ENCODE data around the gene SPATA18. TPM values are rescaled to one million over a fixed set of nuclear protein-coding genes. Genes with fewer than 3 reads are reported as not detected.

The SPATA18 gene
- total and polyA plus RNA-seq, 2 of the 13 experiments (the other 11 are each of a cell fraction or from before 2014, with no cell fraction given), result 5.7 to 13.2 TPM

GRCh38 chr4:52076731-52077130 is 25.6 kb downstream of the SPATA18 start:
- 95% methylated on average over 20 of the region's 26 CpGs for WGBS (ENCODE audit: low lambda C conversion rate)
- H3K4me3 ChIP-seq (replicated peaks in 1 of 3; ENCODE audit: insufficient read depth in 1 of 3, low read depth in 2 of 3, low read length in 3 of 3), result no peak overlapping the region
- no peak overlapping the region for H2AFZ ChIP-seq (ENCODE audit: low read length)
- H3K9me3 ChIP-seq (ENCODE audit: low read length), result no peaks in the 10 kb centered on the region
- no peaks in the 10 kb centered on the region for H3K79me2 ChIP-seq (ENCODE audit: insufficient read depth, low read length)
- no peaks in the 10 kb centered on the region for H3K4me1 ChIP-seq (ENCODE audit: insufficient read depth, low read length)
- intact Hi-C loops (cut with micrococcal nuclease; ENCODE audit: unreplicated experiment) (no loop called here), in situ Hi-C loops (cut with HindIII; ENCODE audit: extremely low pct_ligation_motif_present, low pct_unique_long_range_greater_than_20kb) (no loop called here)
- no peak overlapping the region for H3K9ac ChIP-seq (ENCODE audit: insufficient read depth, low read depth, low read length)
- POLR2A ChIA-PET, result no interaction called here
- ATAC-seq (no peak), DNase-seq (ENCODE audit: low spot score) (no peak), FAIRE-seq (no peak)
- H3K27ac ChIP-seq (ENCODE audit: extremely low read length, insufficient read depth, low read length), result no peak overlapping the region
- H3K27me3 ChIP-seq (ENCODE audit: control insufficient read depth in 1 of 2, insufficient read depth in 2 of 2, low read length in 2 of 2), result no peaks in the 10 kb centered on the region
- H3K36me3 ChIP-seq (replicated peaks in 1 of 2; ENCODE audit: control insufficient read depth in 1 of 2, insufficient read depth in 2 of 2, low read length in 2 of 2), result no peaks in the 10 kb centered on the region; a peak in 1 of 5 replicates
- H3K4me2 ChIP-seq (ENCODE audit: low read depth, low read length), result no peak overlapping the region
- H4K20me1 ChIP-seq (ENCODE audit: insufficient read depth, low read length), result no peaks in the 10 kb centered on the region
- no TSS peak for BruUV-seq (replicated peaks)
- CTCF ChIA-PET (ENCODE audit: low intra/inter-chr PET ratio, low total read pairs), result no interaction called here
- TF ChIP-seq GATAD2A (CRISPR knock-in tag; IDR thresholded peaks at IDR 0.05) (no peak), ZNF746 (CRISPR knock-in tag; IDR thresholded peaks at IDR 0.05) (no peak)
- TF ChIP-seq, protein P1, sequence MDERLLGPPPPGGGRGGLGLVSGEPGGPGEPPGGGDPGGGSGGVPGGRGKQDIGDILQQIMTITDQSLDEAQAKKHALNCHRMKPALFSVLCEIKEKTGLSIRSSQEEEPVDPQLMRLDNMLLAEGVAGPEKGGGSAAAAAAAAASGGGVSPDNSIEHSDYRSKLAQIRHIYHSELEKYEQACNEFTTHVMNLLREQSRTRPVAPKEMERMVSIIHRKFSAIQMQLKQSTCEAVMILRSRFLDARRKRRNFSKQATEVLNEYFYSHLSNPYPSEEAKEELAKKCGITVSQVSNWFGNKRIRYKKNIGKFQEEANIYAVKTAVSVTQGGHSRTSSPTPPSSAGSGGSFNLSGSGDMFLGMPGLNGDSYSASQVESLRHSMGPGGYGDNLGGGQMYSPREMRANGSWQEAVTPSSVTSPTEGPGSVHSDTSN (CRISPR knock-in tag; IDR thresholded peaks at IDR 0.05), result no peak

DNA sequence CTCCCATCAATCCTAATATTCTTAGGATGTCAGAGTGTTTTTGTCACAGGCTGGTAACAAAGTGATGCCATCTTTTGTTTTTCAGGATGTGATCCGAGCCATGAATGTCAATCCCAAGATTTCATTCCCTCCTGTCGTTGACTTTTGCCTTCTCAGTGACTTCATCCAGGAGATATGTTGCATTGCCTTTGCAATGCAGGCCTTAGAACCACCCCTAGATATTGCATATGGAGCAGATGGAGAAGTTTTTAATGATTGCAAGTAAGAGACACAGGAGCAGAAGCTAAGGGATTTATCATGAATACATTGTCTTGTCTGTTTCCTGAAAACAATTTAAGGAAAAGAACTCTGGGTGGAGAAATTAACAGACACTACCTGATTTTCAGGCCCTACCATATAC is 28.6 kb downstream of the SPATA18 start:
- Histone ChIP-seq H3K9ac (ENCODE audit: insufficient read depth, low read depth, low read length) (no peak overlapping the region), H3K36me3 (replicated peaks in 1 of 2; ENCODE audit: control insufficient read depth in 1 of 2, insufficient read depth in 2 of 2, low read length in 2 of 2) (no peaks in the 10 kb centered on the region), H3K4me1 (ENCODE audit: insufficient read depth, low read length) (no peaks in the 10 kb centered on the region), H3K27ac (ENCODE audit: extremely low read length, insufficient read depth, low read length) (no peak overlapping the region), H3K9me3 (ENCODE audit: low read length) (no peaks in the 10 kb centered on the region), H4K20me1 (ENCODE audit: insufficient read depth, low read length) (no peaks in the 10 kb centered on the region), H2AFZ (ENCODE audit: low read length) (no peak overlapping the region), H3K4me3 (replicated peaks in 1 of 3; ENCODE audit: insufficient read depth in 1 of 3, low read depth in 2 of 3, low read length in 3 of 3) (no peak overlapping the region), H3K4me2 (ENCODE audit: low read depth, low read length) (no peak overlapping the region), H3K79me2 (ENCODE audit: insufficient read depth, low read length) (no peaks in the 10 kb centered on the region), H3K27me3 (ENCODE audit: control insufficient read depth in 1 of 2, insufficient read depth in 2 of 2, low read length in 2 of 2) (no peaks in the 10 kb centered on the region)
- ChIA-PET CTCF (ENCODE audit: low intra/inter-chr PET ratio, low total read pairs) (no interaction called here), POLR2A (no interaction called here)
- WGBS (ENCODE audit: low lambda C conversion rate), result 80% methylated on average over 2 of the region's 2 CpGs
- in situ Hi-C loops (cut with HindIII; ENCODE audit: extremely low pct_ligation_motif_present, low pct_unique_long_range_greater_than_20kb), result no loop called here
- ATAC-seq (no peak), DNase-seq (ENCODE audit: low spot score) (no peak), FAIRE-seq (no peak)
- no TSS peak for BruUV-seq (replicated peaks)
- intact Hi-C loops (cut with micrococcal nuclease; ENCODE audit: unreplicated experiment), result no loop called here
- TF ChIP-seq, protein P2, sequence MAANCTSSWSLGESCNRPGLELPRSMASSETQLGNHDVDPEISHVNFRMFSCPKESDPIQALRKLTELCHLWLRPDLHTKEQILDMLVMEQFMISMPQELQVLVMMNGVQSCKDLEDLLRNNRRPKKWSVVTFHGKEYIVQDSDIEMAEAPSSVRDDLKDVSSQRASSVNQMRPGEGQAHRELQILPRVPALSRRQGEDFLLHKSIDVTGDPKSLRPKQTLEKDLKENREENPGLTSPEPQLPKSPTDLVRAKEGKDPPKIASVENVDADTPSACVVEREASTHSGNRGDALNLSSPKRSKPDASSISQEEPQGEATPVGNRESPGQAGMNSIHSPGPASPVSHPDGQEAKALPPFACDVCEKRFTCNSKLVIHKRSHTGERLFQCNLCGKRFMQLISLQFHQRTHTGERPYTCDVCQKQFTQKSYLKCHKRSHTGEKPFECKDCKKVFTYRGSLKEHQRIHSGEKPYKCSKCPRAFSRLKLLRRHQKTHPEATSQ (CRISPR knock-in tag; IDR thresholded peaks at IDR 0.05; ENCODE audit: borderline replicate concordance), result no peak
- TF ChIP-seq TP53 (CRISPR knock-in tag; conservative IDR thresholded peaks at IDR 0.05) (no peak), TARDBP (CRISPR knock-in tag; IDR thresholded peaks at IDR 0.05) (no peak), MATR3 (CRISPR knock-in tag; IDR thresholded peaks at IDR 0.05) (no peak), ZNF350 (CRISPR knock-in tag; IDR thresholded peaks at IDR 0.05; ENCODE audit: borderline replicate concordance, low read depth) (no peak), IRF2 (CRISPR knock-in tag; IDR thresholded peaks at IDR 0.05) (no peak), ZNF432 (CRISPR knock-in tag; IDR thresholded peaks at IDR 0.05; ENCODE audit: borderline replicate concordance) (no peak), ZNF556 (CRISPR knock-in tag; IDR thresholded peaks at IDR 0.05; ENCODE audit: borderline replicate concordance) (no peak), ZNF142 (CRISPR knock-in tag; IDR thresholded peaks at IDR 0.05) (no peak)

Data from HepG2 (cell line).